ENCODE measurements around the gene COL3A1.

COL3A1 gene

DNA sequence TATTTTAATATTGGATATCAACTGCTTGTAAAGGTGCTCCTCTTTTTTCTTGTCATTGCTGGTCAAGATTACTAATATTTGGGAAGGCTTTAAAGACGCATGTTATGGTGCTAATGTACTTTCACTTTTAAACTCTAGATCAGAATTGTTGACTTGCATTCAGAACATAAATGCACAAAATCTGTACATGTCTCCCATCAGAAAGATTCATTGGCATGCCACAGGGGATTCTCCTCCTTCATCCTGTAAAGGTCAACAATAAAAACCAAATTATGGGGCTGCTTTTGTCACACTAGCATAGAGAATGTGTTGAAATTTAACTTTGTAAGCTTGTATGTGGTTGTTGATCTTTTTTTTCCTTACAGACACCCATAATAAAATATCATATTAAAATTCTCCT lies 38.2 kb downstream of the COL3A1 start:
- DNase-seq, result no peak
- intact Hi-C loops (cut with DNase I), result no loop called here

DNA sequence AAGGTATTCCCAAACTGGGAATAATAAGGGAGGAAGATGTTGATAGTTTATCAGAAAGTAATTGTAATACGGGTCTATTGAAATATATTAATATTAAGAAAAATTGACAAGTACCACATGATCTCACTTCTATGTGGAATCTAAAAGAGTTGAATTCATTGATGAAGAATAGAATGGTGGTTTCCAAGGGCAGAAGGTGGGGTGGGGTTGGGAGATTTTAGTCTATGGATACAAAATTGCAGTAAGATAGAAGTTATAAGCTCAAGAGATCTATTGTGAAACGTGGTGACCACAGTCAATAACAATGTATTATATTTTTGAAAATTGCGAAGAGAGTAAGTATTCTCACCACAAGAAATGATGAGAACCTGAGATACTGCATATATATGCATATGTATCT lies 38.9 kb downstream of the COL3A1 start:
- DNase-seq, result no peak
- intact Hi-C loops (cut with DNase I), result no loop called here

DNA sequence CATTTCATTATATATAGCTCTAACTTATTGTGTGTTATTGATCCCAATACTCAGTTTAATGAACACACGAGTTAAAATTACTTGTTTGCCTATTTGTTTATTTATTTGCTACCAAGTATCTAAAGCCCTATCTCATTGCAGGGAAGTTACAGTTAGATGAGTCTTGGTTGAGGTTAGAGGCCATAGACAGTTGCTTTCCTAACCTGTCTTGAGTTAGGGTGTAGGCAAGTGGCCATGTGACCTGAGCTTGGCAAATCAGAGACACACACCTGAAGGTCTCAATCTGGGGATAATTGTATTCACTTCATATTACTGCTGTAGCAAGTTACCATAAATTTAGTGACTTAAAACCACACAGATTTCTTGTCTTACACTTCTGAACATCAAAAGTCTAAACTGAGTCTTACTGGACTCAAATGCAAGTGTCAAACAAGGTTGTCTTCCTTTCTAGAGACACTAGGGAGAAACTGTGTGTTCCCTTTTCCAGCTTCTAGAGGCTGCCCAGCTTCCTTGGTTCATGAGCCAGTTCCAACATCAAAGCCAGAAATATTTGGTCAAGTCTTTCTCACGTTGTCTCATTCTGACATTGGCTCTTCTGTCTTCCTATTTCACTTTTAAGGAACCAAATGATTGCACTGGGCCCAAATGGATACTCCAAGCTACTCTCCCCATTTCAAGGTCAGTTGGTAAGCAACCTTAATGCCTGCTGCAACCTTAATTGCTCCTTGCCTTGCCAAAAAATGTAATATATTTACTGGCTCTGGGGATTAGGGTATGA lies 39.7 kb downstream of the COL3A1 start:
- no peak for DNase-seq
- intact Hi-C loops (cut with DNase I), result no loop called here

DNA sequence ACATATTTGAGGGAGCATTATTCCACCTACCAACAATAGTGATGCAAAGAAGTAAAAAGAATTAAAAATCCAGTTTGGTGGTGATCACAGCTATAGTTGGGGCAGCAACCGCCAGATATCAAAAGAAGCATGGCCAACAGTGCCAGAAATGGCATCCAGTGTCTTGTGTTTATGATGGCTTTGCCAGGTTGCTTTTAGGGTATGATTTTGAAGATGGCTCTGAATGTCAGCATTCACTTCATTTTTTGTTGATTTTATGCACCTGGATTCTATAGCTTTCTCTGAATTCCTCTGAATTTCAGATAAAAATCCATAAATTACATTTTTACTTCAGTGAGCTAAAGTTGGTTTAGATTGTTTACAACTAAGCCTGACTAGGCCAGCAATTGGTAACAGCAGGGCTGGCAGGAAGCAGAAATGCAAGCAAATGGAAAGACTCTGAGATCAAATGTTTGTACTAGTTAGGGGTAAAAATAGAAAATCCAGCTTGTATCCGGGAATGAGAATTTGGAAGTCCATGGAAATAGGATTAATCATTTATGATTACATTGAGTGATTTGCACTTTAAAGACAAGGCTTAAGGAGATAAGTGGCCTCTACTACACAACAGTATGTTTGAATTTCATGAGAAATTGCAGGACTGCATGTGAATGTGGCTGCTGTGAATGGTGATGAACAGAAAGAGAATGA lies 40.4 kb downstream of the COL3A1 start:
- DNase-seq, result no peak
- intact Hi-C loops (cut with DNase I), result no loop called here

DNA sequence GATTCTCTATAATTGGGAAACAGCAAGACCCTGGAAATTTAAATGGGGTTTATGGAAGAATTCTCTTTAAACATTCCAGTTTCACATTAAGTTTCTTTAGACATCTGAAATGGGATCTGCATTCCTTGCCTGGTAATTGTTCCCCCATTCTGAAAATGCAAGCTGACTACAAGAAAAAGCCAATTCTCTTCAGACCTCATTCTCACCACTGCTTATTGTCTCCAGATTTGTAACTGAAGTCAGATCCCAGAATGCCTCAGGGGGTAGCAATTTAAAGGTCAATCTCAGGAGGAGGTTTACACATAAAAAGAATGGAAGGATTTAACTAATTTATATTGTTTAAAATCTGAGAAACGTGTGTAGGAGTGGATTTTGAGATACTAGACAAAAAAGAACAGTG lies 41.2 kb downstream of the COL3A1 start:
- intact Hi-C loops (cut with DNase I), result no loop called here
- no peak for DNase-seq

DNA sequence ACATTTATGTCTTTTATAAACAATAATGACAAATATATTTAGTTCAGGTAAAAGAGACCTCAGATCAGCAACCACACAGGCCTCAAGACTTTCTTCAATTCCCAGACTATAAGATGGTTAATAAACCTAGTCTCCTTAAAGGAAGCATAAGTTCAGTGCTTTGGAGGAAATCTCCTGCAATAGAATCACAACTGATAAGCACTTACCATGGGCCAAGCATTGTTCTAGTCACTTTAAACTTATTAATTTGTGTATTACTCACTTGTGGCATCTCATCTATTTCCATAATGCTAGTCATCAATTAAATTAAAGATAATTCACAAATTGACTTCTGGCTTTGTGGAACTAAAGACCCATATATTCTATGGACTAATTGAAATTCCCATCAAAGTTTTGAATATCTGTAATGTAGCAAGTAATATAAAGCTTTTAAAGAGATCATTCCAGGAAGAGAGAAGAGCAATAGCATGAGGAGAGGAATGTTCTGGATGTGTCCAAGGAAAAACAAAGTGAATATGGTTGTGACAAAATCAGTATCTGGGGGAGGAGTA lies 42.2 kb downstream of the COL3A1 start:
- DNase-seq, result no peak
- intact Hi-C loops (cut with DNase I), result no loop called here

DNA sequence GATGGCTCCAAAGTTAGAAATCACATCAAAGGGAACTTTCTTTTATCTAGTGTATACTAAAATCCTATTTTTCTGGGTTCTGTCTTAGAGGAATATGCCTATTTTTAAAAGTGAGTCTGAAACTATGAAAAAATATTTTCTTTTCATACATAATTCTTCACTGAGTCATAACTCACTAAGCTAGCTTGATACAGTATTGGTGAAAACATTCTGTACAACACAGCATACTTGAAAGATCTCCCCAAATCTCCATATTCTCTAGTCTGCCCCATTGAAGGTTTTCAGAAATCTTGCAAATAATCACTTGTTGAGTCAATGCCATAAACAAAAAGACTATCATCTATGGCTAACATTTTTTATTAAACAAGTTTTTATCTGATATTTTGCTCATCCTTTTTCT lies 44.5 kb downstream of the COL3A1 start:
- intact Hi-C loops (cut with DNase I), result no loop called here
- no peak for DNase-seq

DNA sequence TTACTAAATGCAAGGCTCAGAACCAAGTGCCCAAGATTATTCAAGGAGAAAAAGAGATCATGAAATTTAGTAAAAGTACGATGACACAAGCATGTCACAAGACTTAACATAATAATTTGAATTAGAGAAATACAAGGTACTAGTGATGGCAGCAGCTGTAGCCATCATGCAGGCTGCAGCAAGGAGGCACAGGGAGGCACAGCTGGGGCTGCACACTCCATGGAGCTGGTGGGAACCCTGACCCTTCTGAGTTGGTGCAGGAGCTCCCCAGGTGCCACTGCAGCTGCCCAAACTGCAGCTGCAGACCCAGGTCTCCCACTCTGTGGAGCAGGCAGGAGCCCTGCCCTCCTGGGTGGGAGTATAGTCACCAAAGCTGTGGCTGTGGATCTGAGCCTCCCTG lies 46.0 kb downstream of the COL3A1 start:
- intact Hi-C loops (cut with DNase I), result no loop called here
- DNase-seq, result no peak

DNA sequence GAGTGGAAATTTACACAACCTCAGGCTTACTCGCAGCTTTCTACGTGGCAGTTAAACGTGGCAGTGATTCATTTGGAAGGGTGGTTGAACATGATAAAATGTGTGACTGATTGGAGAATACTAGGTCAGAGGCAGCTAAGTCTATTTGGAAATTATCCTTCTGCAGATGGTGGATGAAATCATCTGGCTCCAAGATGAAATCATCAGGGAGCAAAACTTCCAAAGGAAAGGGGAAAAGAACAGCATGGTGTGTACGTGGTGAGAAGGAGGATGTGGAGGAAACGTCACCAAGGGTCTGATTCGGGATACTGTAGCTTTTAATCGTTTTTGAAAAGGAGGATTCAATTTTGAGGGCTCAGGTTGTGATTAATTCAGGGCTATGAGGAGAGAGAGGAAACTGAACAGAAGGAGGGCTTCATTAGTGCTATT lies 47.9 kb downstream of the COL3A1 start:
- DNase-seq, result no peak
- intact Hi-C loops (cut with DNase I), result no loop called here

DNA sequence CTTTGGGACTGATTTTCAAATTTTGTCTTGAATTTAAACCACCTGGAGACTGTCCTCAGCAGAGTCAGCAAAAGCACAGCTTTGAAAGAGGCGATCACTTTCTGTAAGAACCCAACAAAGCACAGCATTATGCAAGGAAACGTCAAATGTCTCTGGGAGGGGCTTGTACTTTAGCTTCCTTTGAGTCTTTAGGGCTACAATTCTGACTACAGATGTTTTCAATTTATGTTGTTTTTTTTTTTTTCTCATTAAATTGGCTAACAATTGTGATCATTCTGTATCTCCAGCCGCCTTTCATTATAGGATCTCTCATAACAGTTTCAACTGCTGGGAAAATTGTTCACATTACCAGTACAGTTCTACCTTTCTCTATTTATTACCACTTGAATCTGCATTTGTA lies 48.3 kb downstream of the COL3A1 start:
- DNase-seq, result no peak
- intact Hi-C loops (cut with DNase I), result no loop called here

DNA sequence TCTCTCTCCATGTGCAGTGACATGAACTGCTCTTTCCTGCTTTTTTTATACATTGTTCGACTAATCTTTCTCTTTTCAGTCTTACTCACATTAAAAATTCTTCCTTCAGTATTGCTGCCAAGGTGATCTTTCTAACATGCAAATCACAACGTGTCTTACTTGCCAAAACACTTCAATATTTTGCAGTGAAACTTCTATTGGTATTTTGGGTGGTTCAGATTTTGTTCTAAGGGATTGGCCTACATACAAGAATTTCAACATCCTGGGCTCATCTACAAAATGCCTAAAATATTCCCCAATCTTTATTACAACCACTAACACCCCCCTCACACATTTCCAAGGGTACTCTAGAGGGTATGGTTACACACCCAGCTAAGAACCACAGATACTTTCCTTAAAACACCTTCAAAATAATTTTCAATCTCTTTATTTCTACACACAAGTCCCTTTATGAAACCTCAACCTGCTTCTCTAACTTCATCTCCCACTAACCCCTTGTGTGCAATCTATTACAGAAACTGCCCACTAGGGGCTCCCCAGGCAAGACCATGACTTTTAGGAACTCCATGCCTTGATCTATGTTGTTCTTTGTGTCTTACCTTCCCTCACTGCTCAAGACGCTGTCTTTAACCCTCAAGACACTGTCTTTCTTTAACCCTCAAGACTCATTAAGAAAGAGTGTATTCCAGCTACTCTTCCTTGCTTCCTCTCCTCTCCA lies 50.9 kb downstream of the COL3A1 start:
- DNase-seq, result no peak
- intact Hi-C loops (cut with DNase I), result no loop called here

DNA sequence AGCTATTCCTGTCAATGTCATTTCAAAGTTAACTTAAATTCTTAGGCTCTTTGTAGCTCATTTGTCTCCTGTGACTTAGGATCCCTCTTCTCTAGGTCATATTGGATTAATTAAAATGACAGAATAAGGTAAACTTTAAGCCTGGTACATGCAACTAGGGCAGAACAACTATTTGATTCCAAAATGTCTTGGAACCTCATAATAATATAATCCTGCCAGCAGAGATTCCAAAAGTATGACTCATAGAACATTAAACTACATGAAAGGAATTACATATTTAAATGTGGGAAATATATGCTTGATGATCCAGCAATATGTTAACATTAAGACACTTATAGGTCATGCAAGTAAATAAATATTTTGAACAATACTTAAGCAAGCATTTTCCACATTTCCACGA lies 63.3 kb downstream of the COL3A1 start:
- no peak for DNase-seq

DNA sequence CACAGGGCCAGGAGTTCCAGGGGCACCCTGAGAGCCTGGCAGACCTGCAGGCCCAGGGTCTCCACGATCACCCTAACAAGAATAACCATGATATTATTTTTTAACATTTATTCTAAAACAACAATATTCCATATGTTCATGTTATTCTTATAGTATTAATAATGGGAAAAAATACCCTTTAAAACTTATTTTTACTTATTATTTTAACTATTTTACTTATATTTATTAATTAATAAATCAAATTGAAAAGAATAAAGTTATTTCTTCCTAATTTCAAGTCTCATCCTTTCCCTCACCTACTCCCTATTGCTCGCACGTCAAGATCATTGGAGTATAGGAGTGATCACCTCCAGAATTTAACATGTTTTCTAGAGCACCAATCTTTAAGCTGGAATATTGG lies 71.7 kb downstream of the COL3A1 start:
- DNase-seq, result no peak
- intact Hi-C loops (cut with DNase I), result no loop called here

More for the DNA sequence above, 63.3 kb downstream of the COL3A1 start:
- intact Hi-C loops (cut with DNase I), result no loop called here

DNA sequence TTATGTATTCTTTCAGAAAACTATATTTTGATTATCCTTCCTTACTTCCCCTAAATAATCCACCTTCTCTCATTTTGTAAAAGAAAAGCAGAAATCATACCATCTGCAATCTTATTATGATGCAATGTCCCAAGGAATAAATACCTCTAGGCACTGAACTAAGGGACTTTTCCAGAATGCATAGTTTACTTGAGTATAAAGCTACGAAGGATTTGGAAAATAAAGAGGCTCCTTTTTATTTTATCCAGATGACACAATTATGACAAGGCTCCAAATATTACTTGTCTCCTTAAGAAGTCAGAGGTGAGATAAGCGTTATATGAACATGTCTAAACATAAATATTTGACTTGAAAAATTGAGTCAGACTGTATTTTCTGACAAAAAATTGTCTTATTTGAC lies 72.1 kb downstream of the COL3A1 start:
- intact Hi-C loops (cut with DNase I), result no loop called here
- no peak for DNase-seq

DNA sequence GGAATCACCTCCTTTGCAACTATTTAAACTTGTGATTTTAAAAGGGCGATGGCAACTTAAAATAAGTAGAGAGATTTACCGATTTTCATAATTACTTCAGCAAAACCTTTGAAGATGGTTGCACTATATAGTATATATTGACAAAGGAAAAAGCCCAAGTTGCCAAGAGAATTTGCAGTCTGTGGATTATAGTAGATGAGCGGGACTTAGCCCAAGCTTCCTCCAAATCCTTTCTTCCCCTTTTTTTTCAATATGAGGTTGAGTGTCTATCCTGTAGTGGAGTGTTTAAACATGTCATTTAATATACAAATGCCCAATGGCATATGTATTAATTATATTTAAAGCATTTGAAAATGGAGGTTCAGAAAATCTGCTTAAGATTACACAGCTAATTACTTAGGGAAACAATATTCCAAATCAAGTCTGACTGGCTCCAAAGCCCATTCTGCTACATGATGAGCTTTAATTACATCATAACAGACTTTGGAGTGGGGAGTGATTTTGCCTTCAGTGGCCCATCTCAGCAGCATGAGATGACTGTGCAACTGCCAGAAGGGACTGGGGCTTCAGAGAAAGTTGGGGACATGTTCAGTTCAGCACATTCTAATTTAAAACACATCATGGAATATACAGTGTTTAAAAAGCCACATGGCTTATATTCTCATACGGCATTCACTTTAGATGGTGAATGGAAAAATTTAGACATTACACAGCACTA lies 73.2 kb downstream of the COL3A1 start:
- intact Hi-C loops (cut with DNase I), result no loop called here
- DNase-seq, result no peak

DNA sequence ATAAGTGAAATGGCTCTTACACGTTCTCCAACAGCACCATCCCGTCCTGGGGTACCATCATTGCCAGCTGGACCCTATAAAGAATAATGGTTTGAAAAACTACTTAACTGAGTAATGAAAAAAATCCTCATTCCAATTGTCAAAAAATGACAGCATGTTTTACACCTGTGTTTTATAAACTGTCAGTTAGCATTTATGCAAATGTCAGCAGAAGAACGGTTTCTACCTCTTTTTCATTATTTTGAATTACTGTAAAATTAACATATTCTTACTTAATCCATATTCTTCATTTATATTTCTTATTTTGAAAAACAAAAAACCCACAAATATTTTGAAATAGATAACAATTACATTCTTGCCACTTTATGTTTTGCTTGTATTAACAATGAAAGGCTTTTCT lies 74.0 kb downstream of the COL3A1 start:
- DNase-seq, result no peak
- intact Hi-C loops (cut with DNase I), result no loop called here

DNA sequence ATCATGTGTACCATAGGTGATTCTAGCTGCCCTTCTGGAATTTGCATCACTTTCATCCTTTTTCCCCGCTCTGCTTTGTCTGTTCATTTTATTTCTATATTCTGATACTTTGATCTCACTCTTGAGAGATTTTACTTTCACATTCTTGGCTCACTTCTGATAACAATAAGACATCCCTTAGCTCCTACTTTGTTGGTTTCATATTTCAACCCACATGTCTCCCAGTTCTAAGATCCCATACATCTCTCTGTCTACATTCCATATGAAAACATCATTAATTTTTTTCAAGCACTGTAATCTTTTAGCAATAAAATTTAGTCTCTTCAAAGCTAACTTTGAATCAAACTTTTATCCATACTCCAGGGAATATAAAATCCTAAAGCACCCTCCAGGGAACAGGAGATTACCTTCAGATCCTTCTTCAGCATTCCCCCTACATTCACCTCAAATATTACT lies 75.6 kb downstream of the COL3A1 start:
- DNase-seq, result no peak
- intact Hi-C loops (cut with DNase I), result no loop called here

DNA sequence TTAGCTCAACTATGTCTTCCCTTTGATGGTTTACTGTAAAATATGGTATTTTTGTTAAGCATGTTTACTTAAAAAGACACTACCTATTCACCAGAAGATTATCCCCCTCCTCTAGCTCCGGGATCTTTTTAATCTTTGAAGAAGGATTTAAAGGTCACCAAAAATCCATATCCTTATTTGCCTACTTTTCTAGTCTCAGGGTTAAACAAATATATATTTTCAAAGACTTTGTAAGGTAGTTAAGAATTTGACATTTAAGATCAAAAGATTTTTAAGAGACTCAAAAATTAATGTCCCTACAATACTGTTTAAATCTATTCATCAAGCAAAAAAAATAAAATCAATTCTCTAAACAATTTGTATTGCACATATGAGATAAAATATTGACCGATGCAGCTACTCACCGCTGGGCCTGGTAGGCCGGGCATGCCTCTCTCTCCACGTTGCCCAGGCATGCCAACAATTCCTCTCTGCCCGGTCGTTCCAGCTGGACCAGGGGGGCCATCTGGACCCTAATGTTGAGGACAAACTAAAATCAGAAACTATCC lies 76.1 kb downstream of the COL3A1 start:
- intact Hi-C loops (cut with DNase I), result no loop called here

More for the DNA sequence above, 76.1 kb downstream of the COL3A1 start:
- no peak for DNase-seq
